Peyer's patch (tissue), 4 donors: ENCODE results near the gene WWOX. TPM values are rescaled to one million over a fixed set of nuclear protein-coding genes. Genes with fewer than 3 reads are reported as not detected.

Experiments
- DNase-seq, 3 donors: peaks; one replicate each; pipeline ENCODE4 v3.0.0-alpha.2; 2017 to 2019
- H3K27ac ChIP-seq, 4 donors: fragments of 200-600 bp; sonication (generic); one replicate each; pipeline ENCODE4 v1.5.1; 2016 to 2019
- H3K27me3 ChIP-seq, 2 donors: fragments of 200-600 bp; sonication (generic); one replicate each; pipeline ENCODE4 v1.5.1; 2019
- H3K36me3 ChIP-seq, 3 donors: fragments of 200-600 bp; sonication (generic); one replicate each; pipeline ENCODE4 v1.5.1; 2016 to 2019
- H3K4me1 ChIP-seq, 4 donors: fragments of 200-600 bp; sonication (generic); one replicate each; pipeline ENCODE4 v1.5.1; 2016 to 2019
- H3K4me3 ChIP-seq, 4 donors: fragments of 200-600 bp; sonication (generic); 1 replicate in 3 of 4; 2 replicates in 1 of 4; pipeline ENCODE4 v1.5.1; 2016 to 2019; ENCODE audit warnings: mild to moderate bottlenecking in 1 of 4
- H3K9me3 ChIP-seq, 4 donors: fragments of 200-600 bp; sonication (generic); one replicate each; pipeline ENCODE4 v1.5.1; 2016 to 2019; ENCODE audit warnings: mild to moderate bottlenecking in 1 of 4
- CTCF ChIP-seq, 6 experiments: fragments of 450-650 bp in 4 of 6; fragments of 200-600 bp in 2 of 6; sonication (generic) in 1 of 6; IDR thresholded peaks; one replicate each; pipeline ENCODE4 v1.5.1; 2017 to 2019; ENCODE audit warnings: antibody characterized with exemption in 6 of 6, mild to moderate bottlenecking in 3 of 6, moderate library complexity in 1 of 6
- POLR2A ChIP-seq, 2 donors: fragments of 450-650 bp; IDR thresholded peaks; one replicate each; pipeline ENCODE4 v1.5.1; 2017; ENCODE audit warnings: antibody characterized with exemption in 2 of 2, mild to moderate bottlenecking in 2 of 2, moderate library complexity in 2 of 2
- total RNA-seq, 4 donors: library from RNA; depleted of rRNA; stranded (reverse); fragments of >200 nt; gene quantifications; one replicate each; pipeline ENCODE4 v1.1.0, GENCODE V29; 2016

Gene WWOX
- total RNA-seq, 4 donors from 2014 or later = 17.3 to 197 (median 57.5) TPM

GRCh38 chr16:78092758-78093157 is 6.7 kb upstream of the WWOX start:
- Histone ChIP-seq H3K4me1 (no peaks in the 10 kb centered on the region), H3K4me3 (no peak overlapping the region), H3K36me3 (no peaks in the 10 kb centered on the region), H3K27me3 (no peaks in the 10 kb centered on the region), H3K27ac (no peak overlapping the region), H3K9me3 (no peaks in the 10 kb centered on the region)
- TF ChIP-seq POLR2A (IDR thresholded peaks at IDR 0.05) = no peak
- no peak for TF ChIP-seq CTCF (IDR thresholded peaks at IDR 0.05)
- DNase-seq = no peak

GRCh38 chr16:78094166-78094565 is 5.3 kb upstream of the WWOX start:
- H3K36me3 ChIP-seq = no peaks in the 10 kb centered on the region
- H3K4me1 ChIP-seq = no peaks in the 10 kb centered on the region
- TF ChIP-seq POLR2A (IDR thresholded peaks at IDR 0.05) = no peak
- no peak for TF ChIP-seq CTCF (IDR thresholded peaks at IDR 0.05)
- DNase-seq = no peak
- no peak overlapping the region for H3K4me3 ChIP-seq
- H3K9me3 ChIP-seq = no peaks in the 10 kb centered on the region
- no peaks in the 10 kb centered on the region for H3K27me3 ChIP-seq
- H3K27ac ChIP-seq = no peak overlapping the region

DNA sequence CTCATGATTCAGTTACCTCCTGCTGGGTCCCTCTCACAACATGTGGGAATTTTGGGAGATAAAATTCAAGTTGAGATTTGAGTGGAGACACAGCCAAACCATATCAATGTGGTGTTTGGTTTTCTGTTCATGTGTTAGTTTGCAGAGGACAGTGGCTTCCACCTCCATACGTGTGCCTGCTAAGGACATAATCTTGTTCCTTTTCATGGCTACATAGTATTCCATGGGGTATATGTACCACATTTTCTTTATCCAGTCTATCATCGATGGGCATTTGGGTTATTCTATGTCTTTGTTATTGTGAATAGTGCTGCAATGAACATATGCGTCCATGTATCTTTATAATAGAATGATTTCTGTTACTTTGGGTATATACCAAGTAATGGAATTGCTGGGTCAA is 4.5 kb upstream of the WWOX start:
- Histone ChIP-seq H3K9me3 (no peaks in the 10 kb centered on the region), H3K27ac (no peak overlapping the region), H3K4me1 (peaks cover 0 to under 1% (median 0%) of the 10 kb centered on the region in 4 donors), H3K27me3 (no peaks in the 10 kb centered on the region), H3K36me3 (no peaks in the 10 kb centered on the region), H3K4me3 (no peak overlapping the region)
- TF ChIP-seq CTCF (IDR thresholded peaks at IDR 0.05) (no peak), POLR2A (IDR thresholded peaks at IDR 0.05) (no peak)
- no peak for DNase-seq

DNA sequence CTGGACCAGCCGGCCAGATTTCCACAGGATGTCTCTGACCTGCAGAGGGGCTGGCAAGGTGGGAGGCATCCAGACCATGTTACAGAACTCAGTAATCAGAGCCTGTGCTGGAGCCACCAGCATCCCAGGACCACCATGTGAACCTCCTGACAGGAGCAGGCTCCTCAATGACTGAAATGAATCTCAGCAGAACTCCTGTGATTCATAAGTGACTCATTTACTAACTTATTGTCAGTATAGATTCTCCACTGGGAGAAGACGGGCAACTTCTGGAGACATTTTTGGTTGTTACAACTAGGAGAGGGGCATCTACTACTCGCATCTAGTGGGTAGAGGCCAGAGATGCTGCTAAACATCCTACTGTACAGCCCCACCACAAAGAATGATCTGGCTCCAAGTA is 3.1 kb upstream of the WWOX start:
- TF ChIP-seq POLR2A (IDR thresholded peaks at IDR 0.05) = no peak
- no peak for TF ChIP-seq CTCF (IDR thresholded peaks at IDR 0.05)
- H3K27me3 ChIP-seq = no peaks in the 10 kb centered on the region
- no peaks in the 10 kb centered on the region for H3K36me3 ChIP-seq
- H3K27ac ChIP-seq = no peak overlapping the region
- DNase-seq = no peak
- H3K9me3 ChIP-seq = no peaks in the 10 kb centered on the region
- H3K4me3 ChIP-seq = no peak overlapping the region
- H3K4me1 ChIP-seq = peaks cover 0 to 6% (median 2%) of the 10 kb centered on the region in 4 donors

- TF ChIP-seq POLR2A (IDR thresholded peaks at IDR 0.05) = no peak
- no peak for TF ChIP-seq CTCF (IDR thresholded peaks at IDR 0.05)
- Histone ChIP-seq H3K27ac (no peak overlapping the region), H3K4me1 (peaks cover 0 to 6% (median 2%) of the 10 kb centered on the region in 4 donors), H3K9me3 (no peaks in the 10 kb centered on the region), H3K4me3 (no peak overlapping the region), H3K27me3 (no peaks in the 10 kb centered on the region), H3K36me3 (no peaks in the 10 kb centered on the region)
- DNase-seq = no peak
Measured at GRCh38 chr16:78097548-78097947, 1.9 kb upstream of the WWOX start.

DNA sequence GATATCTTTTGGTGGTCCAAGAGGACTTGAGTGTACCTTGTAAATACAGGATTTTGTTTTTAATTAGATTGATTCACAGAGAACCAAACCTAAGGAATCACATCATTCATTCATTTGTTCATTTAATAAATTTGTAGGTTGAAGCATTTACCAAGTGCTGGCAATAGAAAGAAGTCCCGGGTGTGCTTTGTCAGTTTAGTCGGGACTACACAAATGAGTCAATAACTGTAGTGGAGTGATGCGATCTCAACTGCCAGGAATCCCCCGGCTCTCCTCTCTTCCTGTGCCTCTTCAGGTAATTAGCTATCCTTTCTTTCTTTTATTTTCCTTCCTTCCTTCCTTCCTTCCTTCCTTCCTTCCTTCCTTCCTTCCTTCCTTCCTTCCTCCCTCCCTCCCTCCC is 1.4 kb upstream of the WWOX start:
- no peaks in the 10 kb centered on the region for H3K9me3 ChIP-seq
- TF ChIP-seq CTCF (IDR thresholded peaks at IDR 0.05) (no peak), POLR2A (IDR thresholded peaks at IDR 0.05) (no peak)
- DNase-seq = no peak
- H3K27ac ChIP-seq = no peak overlapping the region
- no peak overlapping the region for H3K4me3 ChIP-seq
- peaks cover 0 to 6% (median 2%) of the 10 kb centered on the region in 4 donors for H3K4me1 ChIP-seq
- no peaks in the 10 kb centered on the region for H3K27me3 ChIP-seq
- no peaks in the 10 kb centered on the region for H3K36me3 ChIP-seq
